ENCODE measurements around the gene TSPAN12. TPM values are rescaled to one million over a fixed set of nuclear protein-coding genes. Genes with fewer than 3 reads are reported as not detected.

TSPAN12 gene
- total RNA-seq, 1 experiment from 2014 or later = 17.3 TPM

GRCh38 chr7:120827371-120828118 lies 30.4 kb downstream of the TSPAN12 start:
- H3K27me3 Mint-ChIP-seq (ENCODE audit: low read depth) = no peaks in the 10 kb centered on the region
- peaks cover 17% of the 10 kb centered on the region for H3K36me3 Mint-ChIP-seq
- POLR2A ChIA-PET = no interaction called here
- peaks cover 22% of the 10 kb centered on the region for H3K4me1 Mint-ChIP-seq
- no peak overlapping the region for H3K27ac Mint-ChIP-seq
- CTCF ChIA-PET = interaction anchor here (0.7 to 1.0 kb wide), 3 partner anchors 10 to 68 kb away, joined by 3 to 7 read pairs (median 4); no protein-coding TSS in a partner anchor
- peaks cover 17% of the 10 kb centered on the region for H3K9me3 Mint-ChIP-seq
- no peak overlapping the region for H3K4me3 Mint-ChIP-seq
- DNase-seq (ENCODE audit: low spot score) (no peak), ATAC-seq (no peak)
- TF ChIP-seq ZNF232 (CRISPR knock-in tag; IDR thresholded peaks at IDR 0.05) (no peak), NFATC4 (CRISPR knock-in tag; IDR thresholded peaks at IDR 0.05) (no peak), GTF2I (CRISPR knock-in tag; conservative IDR thresholded peaks at IDR 0.05) (no peak), ATF3 (CRISPR knock-in tag; conservative IDR thresholded peaks at IDR 0.05) (no peak), JUN (CRISPR knock-in tag; IDR thresholded peaks at IDR 0.05) (no peak), MXD4 (CRISPR knock-in tag; IDR thresholded peaks at IDR 0.05; ENCODE audit: borderline replicate concordance) (no peak), JAZF1 (CRISPR knock-in tag; IDR thresholded peaks at IDR 0.05) (no peak), CDX4 (CRISPR knock-in tag; IDR thresholded peaks at IDR 0.05; ENCODE audit: borderline replicate concordance) (no peak), NFYB (CRISPR knock-in tag; conservative IDR thresholded peaks at IDR 0.05; ENCODE audit: low read depth) (no peak), ZNF512 (CRISPR knock-in tag; IDR thresholded peaks at IDR 0.05; ENCODE audit: borderline replicate concordance) (no peak), ERG (CRISPR knock-in tag; IDR thresholded peaks at IDR 0.05) (no peak), ZNF423 (CRISPR knock-in tag; IDR thresholded peaks at IDR 0.05) (no peak), ZNF416 (CRISPR knock-in tag; IDR thresholded peaks at IDR 0.05) (no peak), GRHL2 (CRISPR knock-in tag; IDR thresholded peaks at IDR 0.05; ENCODE audit: insufficient replicate concordance, severe bottlenecking) (no peak), STAT6 (CRISPR knock-in tag; conservative IDR thresholded peaks at IDR 0.05; ENCODE audit: low read depth) (no peak), NR3C1 (CRISPR knock-in tag; conservative IDR thresholded peaks at IDR 0.05; ENCODE audit: low read depth) (no peak)

GRCh38 chr7:120825576-120825975 lies 32.4 kb downstream of the TSPAN12 start:
- H3K27ac Mint-ChIP-seq = no peak overlapping the region
- ChIA-PET CTCF (no interaction called here), POLR2A (no interaction called here)
- no peaks in the 10 kb centered on the region for H3K27me3 Mint-ChIP-seq (ENCODE audit: low read depth)
- ATAC-seq (no peak), DNase-seq (ENCODE audit: low spot score) (no peak)
- peaks cover 9% of the 10 kb centered on the region for H3K36me3 Mint-ChIP-seq
- peaks cover 8% of the 10 kb centered on the region for H3K9me3 Mint-ChIP-seq
- no peak overlapping the region for H3K4me3 Mint-ChIP-seq
- H3K4me1 Mint-ChIP-seq = peaks cover 19% of the 10 kb centered on the region
- TF ChIP-seq FOXP1 (CRISPR knock-in tag; IDR thresholded peaks at IDR 0.05; ENCODE audit: borderline replicate concordance) (no peak), NR2C2 (CRISPR knock-in tag; IDR thresholded peaks at IDR 0.05) (no peak), SMAD4 (CRISPR knock-in tag; IDR thresholded peaks at IDR 0.05) (no peak), ELF4 (CRISPR knock-in tag; IDR thresholded peaks at IDR 0.05; ENCODE audit: low read depth) (no peak), ZNF425 (CRISPR knock-in tag; conservative IDR thresholded peaks at IDR 0.05) (no peak), FOXJ3 (CRISPR knock-in tag; IDR thresholded peaks at IDR 0.05; ENCODE audit: borderline replicate concordance) (no peak), E2F5 (CRISPR knock-in tag; IDR thresholded peaks at IDR 0.05) (no peak), KAT7 (CRISPR knock-in tag; IDR thresholded peaks at IDR 0.05; ENCODE audit: borderline replicate concordance) (no peak), ETV6 (CRISPR knock-in tag; IDR thresholded peaks at IDR 0.05) (no peak), EMX1 (CRISPR knock-in tag; IDR thresholded peaks at IDR 0.05) (no peak)
